ENCODE results near the gene SLC9C2. TPM values are rescaled to one million over a fixed set of nuclear protein-coding genes. Genes with fewer than 3 reads are reported as not detected.
"Not testable (repeated sequence)": the region's sequence is repeated elsewhere in the genome, so short reads cannot be mapped to it uniquely, and the experiment has no call there.

SLC9C2 gene
- total RNA-seq, 1 experiment from 2014 or later: not detected

DNA sequence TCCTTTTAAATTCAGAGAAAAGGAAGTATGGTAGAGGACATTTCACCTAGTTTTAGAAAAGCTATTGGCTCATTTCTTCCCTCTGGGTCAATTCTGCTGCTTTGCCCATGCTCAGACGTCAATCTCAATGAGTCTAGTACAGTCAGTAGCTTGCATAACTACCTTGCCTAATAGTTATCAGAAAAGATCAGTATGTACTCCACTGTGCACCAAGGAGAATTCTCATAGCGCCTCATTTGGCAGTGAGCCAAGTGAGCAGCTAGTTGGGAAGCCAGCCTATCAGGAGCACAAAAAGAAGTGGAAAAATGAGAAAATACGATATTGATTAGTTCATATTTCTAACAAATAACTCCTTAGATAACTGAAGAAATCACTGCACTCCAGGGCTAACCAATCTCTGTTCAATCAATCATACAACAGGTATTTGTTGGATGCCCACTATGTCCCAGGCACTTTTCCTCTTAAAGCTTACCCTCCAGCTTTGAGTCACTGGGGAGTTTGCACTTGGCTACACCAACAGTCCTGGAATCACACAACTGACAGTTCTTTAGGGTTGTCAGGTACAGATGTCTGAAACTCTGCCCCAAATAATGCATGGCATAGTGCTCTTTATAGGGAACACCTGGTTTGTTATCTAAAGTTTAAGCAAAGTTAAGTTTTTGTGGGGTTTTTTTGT is 75.6 kb downstream of the SLC9C2 start:
- no peak for DNase-seq
- no peaks in the 10 kb centered on the region for H3K36me3 Mint-ChIP-seq (ENCODE audit: insufficient read depth, unreplicated experiment)
- peaks cover 6% of the 10 kb centered on the region for H3K4me1 Mint-ChIP-seq (ENCODE audit: low read depth, unreplicated experiment)
- CTCF ChIA-PET: interaction anchor here (0.5 kb wide), 1 partner anchor 410 kb away, joined by 4 read pairs; no protein-coding TSS in a partner anchor
- BruUV-seq (replicated peaks): no TSS peak
- H3K9me3 Mint-ChIP-seq (ENCODE audit: low read depth, unreplicated experiment): no peaks in the 10 kb centered on the region
- no peak overlapping the region for H3K27ac Mint-ChIP-seq (ENCODE audit: unreplicated experiment)
- TF ChIP-seq CTCF (IDR thresholded peaks at IDR 0.05; ENCODE audit: unreplicated experiment): no peak
- H3K27me3 Mint-ChIP-seq (ENCODE audit: unreplicated experiment): no peaks in the 10 kb centered on the region
- intact Hi-C loops (cut with micrococcal nuclease; ENCODE audit: unreplicated experiment): no loop called here
- H3K4me3 Mint-ChIP-seq (ENCODE audit: low read depth, unreplicated experiment): no peak overlapping the region

- BruUV-seq (replicated peaks): no TSS peak
- TF ChIP-seq CTCF (IDR thresholded peaks at IDR 0.05; ENCODE audit: unreplicated experiment): no peak
- peaks cover 1% of the 10 kb centered on the region for H3K36me3 Mint-ChIP-seq (ENCODE audit: insufficient read depth, unreplicated experiment)
- intact Hi-C loops (cut with micrococcal nuclease; ENCODE audit: unreplicated experiment): no loop called here
- CTCF ChIA-PET: no interaction called here
- no peak overlapping the region for H3K4me3 Mint-ChIP-seq (ENCODE audit: low read depth, unreplicated experiment)
- no peak for DNase-seq
- no peak overlapping the region for H3K27ac Mint-ChIP-seq (ENCODE audit: unreplicated experiment)
- peaks cover 3% of the 10 kb centered on the region for H3K4me1 Mint-ChIP-seq (ENCODE audit: low read depth, unreplicated experiment)
- H3K9me3 Mint-ChIP-seq (ENCODE audit: low read depth, unreplicated experiment): no peaks in the 10 kb centered on the region
- H3K27me3 Mint-ChIP-seq (ENCODE audit: unreplicated experiment): no peaks in the 10 kb centered on the region
These were observed 76.9 kb downstream of the SLC9C2 start for GRCh38 chr1:173525926-173526325.

- peaks cover 11% of the 10 kb centered on the region for H3K4me1 Mint-ChIP-seq (ENCODE audit: low read depth, unreplicated experiment)
- CTCF ChIA-PET: no interaction called here
- H3K9me3 Mint-ChIP-seq (ENCODE audit: low read depth, unreplicated experiment): no peaks in the 10 kb centered on the region
- peaks cover 5% of the 10 kb centered on the region for H3K36me3 Mint-ChIP-seq (ENCODE audit: insufficient read depth, unreplicated experiment)
- no peak for TF ChIP-seq CTCF (IDR thresholded peaks at IDR 0.05; ENCODE audit: unreplicated experiment)
- no peak overlapping the region for H3K27ac Mint-ChIP-seq (ENCODE audit: unreplicated experiment)
- H3K4me3 Mint-ChIP-seq (ENCODE audit: low read depth, unreplicated experiment): no peak overlapping the region
- DNase-seq: no peak
- BruUV-seq (replicated peaks): no TSS peak
- intact Hi-C loops (cut with micrococcal nuclease; ENCODE audit: unreplicated experiment): no loop called here
- no peaks in the 10 kb centered on the region for H3K27me3 Mint-ChIP-seq (ENCODE audit: unreplicated experiment)
These were observed 79.5 kb downstream of the SLC9C2 start for GRCh38 chr1:173523329-173523728.

GRCh38 chr1:173520799-173521198 is 82.1 kb downstream of the SLC9C2 start:
- no peak for DNase-seq
- Mint-ChIP-seq H3K4me1 (ENCODE audit: low read depth, unreplicated experiment) (peaks cover 11% of the 10 kb centered on the region), H3K27ac (ENCODE audit: unreplicated experiment) (peak overlapping the region; percentile 71), H3K27me3 (ENCODE audit: unreplicated experiment) (no peaks in the 10 kb centered on the region), H3K4me3 (ENCODE audit: low read depth, unreplicated experiment) (no peak overlapping the region), H3K9me3 (ENCODE audit: low read depth, unreplicated experiment) (no peaks in the 10 kb centered on the region), H3K36me3 (ENCODE audit: insufficient read depth, unreplicated experiment) (peaks cover 5% of the 10 kb centered on the region)
- intact Hi-C loops (cut with micrococcal nuclease; ENCODE audit: unreplicated experiment): no loop called here
- CTCF ChIA-PET: interaction anchor here (0.6 to 1.8 kb wide), 5 partner anchors 12 to 744 kb away, joined by 3 to 5 read pairs (median 4); no protein-coding TSS in a partner anchor
- no TSS peak for BruUV-seq (replicated peaks)
- TF ChIP-seq CTCF (IDR thresholded peaks at IDR 0.05; ENCODE audit: unreplicated experiment): no peak

DNA sequence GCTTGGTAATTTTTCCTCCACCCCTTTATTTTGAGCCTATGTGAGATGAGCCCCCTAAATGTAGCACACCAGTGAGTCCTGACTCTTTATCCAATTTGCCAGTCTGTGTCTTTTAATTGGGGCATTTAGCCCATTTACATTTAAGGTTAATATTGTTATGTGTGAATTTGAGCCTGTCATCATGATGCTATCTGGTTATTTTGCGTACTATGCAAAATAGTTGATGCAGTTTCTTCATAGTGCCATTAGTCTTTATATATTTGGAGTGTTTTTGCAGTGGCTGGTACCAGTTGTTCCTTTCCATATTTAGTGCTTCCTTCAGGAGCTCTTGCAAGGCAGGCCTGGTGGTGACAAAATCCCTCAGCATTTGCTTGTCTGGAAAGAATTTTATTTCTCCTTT is 88.4 kb downstream of the SLC9C2 start:
- intact Hi-C loops (cut with micrococcal nuclease; ENCODE audit: unreplicated experiment); H3K4me1 Mint-ChIP-seq (ENCODE audit: low read depth, unreplicated experiment); H3K27ac Mint-ChIP-seq (ENCODE audit: unreplicated experiment); H3K9me3 Mint-ChIP-seq (ENCODE audit: low read depth, unreplicated experiment); CTCF ChIA-PET; H3K27me3 Mint-ChIP-seq (ENCODE audit: unreplicated experiment); H3K4me3 Mint-ChIP-seq (ENCODE audit: low read depth, unreplicated experiment); H3K36me3 Mint-ChIP-seq (ENCODE audit: insufficient read depth, unreplicated experiment); DNase-seq; BruUV-seq (replicated peaks): not testable (repeated sequence)

Measured in Calu3 (cell line).